Stimulated activated CD8-positive, alpha-beta memory T cell treated with anti-CD3 and anti-CD28 coated beads, Interleukin-4, amount 100 ng/mL, for 1 hour (primary cell): ENCODE data around the gene IPP.
"Not testable (repeated sequence)": the region's sequence is repeated elsewhere in the genome, so short reads cannot be mapped to it uniquely, and the experiment has no call there.

Source experiments
- DNase-seq, 2 donors: peaks; one replicate each; pipeline ENCODE4 v3.0.0-alpha.2; 2020; ENCODE audit warnings: low read depth in 2 of 2, low spot score in 1 of 2

The IPP gene

GRCh38 chr1:45685308-45686014 is 65.0 kb downstream of the IPP start:
- DNase-seq = no peak

DNA sequence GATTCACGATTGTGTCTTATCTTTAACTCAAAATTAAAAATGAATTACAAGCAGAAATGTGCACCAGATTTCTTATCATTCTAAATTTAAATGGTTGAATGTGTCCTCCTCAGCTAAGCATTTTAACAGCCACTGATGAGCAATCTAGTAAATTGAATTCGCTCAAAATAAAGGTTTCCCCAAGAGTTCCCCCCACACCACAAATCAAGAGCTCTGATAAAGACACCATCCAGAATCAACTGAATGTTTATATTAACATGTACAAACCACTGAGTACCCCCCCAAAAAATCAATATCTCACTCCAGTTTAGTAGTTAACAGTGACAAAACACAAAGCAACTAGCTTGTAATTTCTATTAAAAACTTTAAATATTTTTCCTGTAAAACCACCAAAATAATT is 66.1 kb downstream of the IPP start:
- no peak for DNase-seq

GRCh38 chr1:45682942-45683341 is 67.5 kb downstream of the IPP start:
- no peak for DNase-seq

- DNase-seq = no peak
Observed at GRCh38 chr1:45679123-45679522, 71.3 kb downstream of the IPP start.

GRCh38 chr1:45678489-45678888 is 72.0 kb downstream of the IPP start:
- DNase-seq = no peak

GRCh38 chr1:45677751-45678245 is 72.7 kb downstream of the IPP start:
- DNase-seq = no peak

DNA sequence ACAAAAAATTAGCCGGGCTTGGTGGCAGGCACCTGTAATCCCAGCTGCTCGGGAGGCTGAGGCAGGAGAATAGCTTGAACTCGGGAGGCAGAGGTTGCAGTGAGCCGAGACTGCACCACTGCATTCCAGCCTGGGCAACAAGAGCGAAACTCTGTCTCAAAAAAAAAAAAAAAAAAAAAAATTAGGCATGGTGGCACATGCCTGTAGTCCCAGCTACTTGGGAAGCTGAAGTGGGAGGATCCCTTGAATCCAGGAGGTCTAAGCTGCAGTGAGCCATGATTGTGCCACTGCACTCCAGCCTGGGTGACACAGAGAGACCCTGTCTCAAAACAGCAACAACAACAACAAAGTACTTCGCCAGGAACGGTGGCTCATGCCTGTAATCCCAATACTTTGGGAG is 73.9 kb downstream of the IPP start:
- not testable (repeated sequence) for DNase-seq

GRCh38 chr1:45674478-45674877 is 76.0 kb downstream of the IPP start:
- DNase-seq = no peak

DNA sequence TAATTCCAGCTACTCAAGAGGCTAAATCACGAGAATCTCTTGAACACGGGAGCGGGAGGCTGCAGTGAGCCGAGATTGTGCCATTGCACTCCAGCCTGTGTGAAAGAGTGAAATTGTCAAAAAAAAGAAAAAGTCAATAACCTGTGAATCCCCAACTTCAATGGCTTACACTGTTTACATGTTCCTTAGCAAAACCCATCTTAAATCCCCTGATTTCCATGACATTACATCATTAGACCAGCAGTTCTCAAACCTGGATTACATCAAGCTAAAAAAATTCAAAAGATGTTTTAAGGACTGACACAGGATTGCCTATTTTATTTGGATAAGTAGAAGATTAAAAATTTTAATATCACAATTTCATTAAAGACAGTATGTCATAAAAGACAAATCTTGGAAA is 76.5 kb downstream of the IPP start:
- DNase-seq = no peak

- no peak for DNase-seq
Observed at GRCh38 chr1:45669859-45670655, 80.4 kb downstream of the IPP start.

- DNase-seq = no peak
Observed at GRCh38 chr1:45669379-45669778, 81.1 kb downstream of the IPP start.

DNA sequence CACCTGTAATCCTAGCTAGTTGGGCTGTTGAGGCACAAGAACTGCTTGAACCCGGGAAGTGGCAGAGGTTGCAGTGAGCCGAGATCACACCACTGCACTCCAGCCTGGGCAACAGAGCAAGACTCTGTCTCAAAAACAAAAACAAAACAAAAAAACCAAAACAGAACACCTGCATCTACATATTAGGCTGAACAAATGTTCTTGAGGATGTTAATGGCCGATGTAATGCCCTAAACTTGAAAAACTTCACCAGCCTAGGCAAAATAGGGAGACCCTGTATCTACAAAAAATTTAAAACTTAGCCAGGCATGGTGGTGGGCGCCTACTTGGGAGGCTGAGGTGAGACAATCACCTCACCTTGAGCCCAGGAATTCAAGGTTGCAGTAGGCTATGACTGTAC is 81.9 kb downstream of the IPP start:
- no peak for DNase-seq

- DNase-seq = no peak
Observed at GRCh38 chr1:45667321-45668111, 82.9 kb downstream of the IPP start.

DNA sequence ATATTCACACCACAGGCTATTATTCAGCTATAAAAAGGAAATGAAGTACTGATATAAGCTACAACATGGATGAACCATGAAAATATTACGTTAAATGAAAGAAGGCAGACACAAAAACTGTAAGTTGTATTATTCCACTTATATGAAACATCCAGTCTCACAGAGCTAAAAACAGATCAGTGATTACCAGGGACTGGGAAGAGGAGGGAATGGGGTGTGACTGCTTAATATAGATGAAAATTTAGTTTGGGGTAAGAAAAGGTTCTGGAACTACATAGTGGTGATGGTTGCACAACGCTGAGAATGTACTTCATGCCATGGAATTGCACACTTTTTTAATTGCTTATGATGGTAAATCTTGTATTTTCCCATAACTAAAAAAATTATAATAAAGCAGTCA is 83.6 kb downstream of the IPP start:
- DNase-seq = no peak

DNA sequence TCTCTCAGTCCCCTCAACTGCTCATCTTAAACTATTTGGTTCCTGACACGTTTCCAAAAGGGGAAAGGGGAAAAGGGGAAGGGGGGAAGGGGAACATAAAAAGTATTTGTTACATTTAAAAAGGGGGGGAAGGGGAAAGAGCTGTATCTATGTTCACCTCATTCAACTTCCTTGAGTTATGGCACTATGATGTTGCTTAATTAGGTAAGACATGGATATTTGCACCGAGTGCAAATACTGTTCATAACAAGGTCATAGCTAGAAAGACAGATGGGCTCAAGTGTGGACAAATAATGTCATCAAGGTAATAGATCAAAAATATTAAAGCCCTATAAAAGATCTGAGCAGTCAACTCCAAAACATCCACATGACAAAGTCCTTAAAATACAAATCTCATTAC is 90.1 kb downstream of the IPP start:
- no peak for DNase-seq

DNA sequence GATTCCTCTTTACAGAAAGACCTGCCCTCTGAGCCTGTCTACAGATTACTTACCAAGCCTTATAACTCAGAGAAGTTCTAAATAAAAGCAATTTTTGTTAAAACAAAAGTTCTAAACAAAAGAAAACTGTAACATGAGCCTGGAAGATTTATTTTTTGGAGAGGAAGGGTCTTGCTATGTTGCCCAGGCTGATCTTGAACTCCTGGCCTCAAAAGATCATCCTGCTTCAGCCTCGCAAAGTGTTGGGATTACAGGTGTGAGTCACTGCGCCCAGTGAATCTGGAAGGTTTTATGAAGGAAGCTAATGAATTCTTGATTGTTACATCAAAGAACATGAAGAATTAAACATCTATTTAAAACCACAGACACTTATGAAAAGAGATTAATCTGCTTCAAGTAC is 91.2 kb downstream of the IPP start:
- DNase-seq = no peak

GRCh38 chr1:45658171-45658570 is 92.3 kb downstream of the IPP start:
- no peak for DNase-seq

DNA sequence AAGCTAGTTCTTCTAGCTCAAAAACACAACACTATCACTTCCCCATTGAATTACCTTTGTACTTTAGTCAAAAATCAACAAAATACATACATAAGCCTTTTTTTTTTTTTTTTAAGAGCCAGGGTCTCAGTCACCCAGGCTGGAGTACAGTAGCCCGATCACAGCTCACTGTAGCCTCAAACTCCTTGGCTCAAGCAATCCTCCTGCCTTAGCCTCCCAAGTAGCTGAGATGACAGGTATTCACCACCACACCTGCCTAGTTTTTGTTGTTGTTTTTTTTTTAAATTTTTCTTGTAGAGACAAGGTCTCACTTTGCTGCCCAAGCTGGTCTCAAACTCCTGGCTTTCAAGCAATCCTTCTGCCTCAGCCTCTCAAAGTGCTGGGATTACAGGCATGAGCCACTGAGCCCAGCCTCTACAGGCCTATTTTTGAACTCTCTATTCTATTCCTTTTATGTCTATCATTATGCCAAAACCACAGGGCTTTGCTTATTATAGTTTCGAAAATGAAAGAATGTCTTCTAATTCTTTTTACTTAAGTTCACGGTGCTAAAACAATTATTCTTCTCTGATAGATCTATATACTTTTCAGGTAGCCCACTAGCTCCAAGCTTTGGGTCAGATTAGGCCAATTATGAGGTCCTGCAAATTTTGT is 93.8 kb downstream of the IPP start:
- no peak for DNase-seq

- no peak for DNase-seq
Observed at GRCh38 chr1:45654540-45655280, 95.7 kb downstream of the IPP start.
